Measurements from ENCODE around the gene POLN. TPM values are rescaled to one million over a fixed set of nuclear protein-coding genes. Genes with fewer than 3 reads are reported as not detected.
"Not testable (repeated sequence)": the region's sequence is repeated elsewhere in the genome, so short reads cannot be mapped to it uniquely, and the experiment has no call there.

POLN gene
- total RNA-seq, 2 experiments from 2014 or later = 3.3 to 4.0 TPM

GRCh38 chr4:2168469-2169319 lies 73.2 kb downstream of the POLN start:
- ChIA-PET CTCF (interaction anchor here (1.1 kb wide), 1 partner anchor 20 kb away, joined by 3 read pairs; no protein-coding TSS in a partner anchor), POLR2A (interaction anchor here (0.6 kb wide), 1 partner anchor 73 kb away, joined by 3 read pairs; the partner anchor contains the start of genes HAUS3 and POLN)
- Mint-ChIP-seq H3K4me1 (peaks cover 21% of the 10 kb centered on the region), H3K27me3 (no peaks in the 10 kb centered on the region), H3K9me3 (no peaks in the 10 kb centered on the region), H3K4me3 (no peak overlapping the region), H3K36me3 (ENCODE audit: low read depth) (no peaks in the 10 kb centered on the region), H3K27ac (no peak overlapping the region)
- DNase-seq = no peak

DNA sequence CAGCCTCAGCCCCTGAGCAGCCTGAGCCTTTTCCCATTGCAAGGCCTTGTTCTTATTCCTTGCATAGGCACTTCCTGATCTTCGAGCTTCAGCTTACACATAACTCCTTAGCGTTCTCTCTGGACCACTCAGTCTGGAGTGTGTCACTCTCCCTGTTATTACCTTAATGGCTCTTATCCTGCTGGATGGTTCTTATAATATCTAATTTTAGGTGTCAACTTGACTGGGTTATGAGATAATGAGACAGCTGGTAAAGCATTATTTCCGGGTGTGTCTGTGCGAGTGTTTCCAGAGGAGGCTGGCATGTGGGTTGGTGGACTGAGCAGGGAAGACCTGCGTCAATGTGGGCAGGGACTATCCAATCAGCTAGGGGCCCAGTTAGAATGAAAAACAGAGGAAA lies 75.7 kb downstream of the POLN start:
- H3K9me3 Mint-ChIP-seq = no peaks in the 10 kb centered on the region
- POLR2A ChIA-PET = no interaction called here
- CTCF ChIA-PET = no interaction called here

DNA sequence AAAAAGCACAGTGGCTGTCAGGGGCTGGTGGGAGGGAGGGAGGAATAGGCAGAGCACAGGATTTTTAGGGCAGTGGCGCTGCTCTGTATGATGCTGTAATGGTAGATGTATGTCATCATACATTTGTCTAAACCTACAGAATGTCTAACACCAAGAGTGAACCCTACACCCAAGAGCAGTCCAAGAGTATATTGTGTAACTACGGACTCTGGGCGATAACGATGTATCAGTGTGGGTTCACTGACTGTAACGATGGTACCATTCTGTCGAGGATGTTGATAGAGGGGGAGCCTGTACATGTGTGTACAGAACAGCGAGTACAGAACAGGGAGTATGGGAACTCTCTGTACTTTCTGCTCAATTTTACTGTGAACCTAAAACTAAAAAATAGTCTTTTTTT lies 76.5 kb downstream of the POLN start:
- no peaks in the 10 kb centered on the region for H3K9me3 Mint-ChIP-seq
- POLR2A ChIA-PET = no interaction called here
- CTCF ChIA-PET = no interaction called here
- H3K36me3 Mint-ChIP-seq (ENCODE audit: low read depth) = no peaks in the 10 kb centered on the region
- no peak overlapping the region for H3K27ac Mint-ChIP-seq
- H3K4me3 Mint-ChIP-seq = no peak overlapping the region
- H3K27me3 Mint-ChIP-seq = no peaks in the 10 kb centered on the region
- DNase-seq = no peak
- H3K4me1 Mint-ChIP-seq = no peaks in the 10 kb centered on the region

More for the DNA sequence above, 75.7 kb downstream of the POLN start:
- H3K27me3 Mint-ChIP-seq = no peaks in the 10 kb centered on the region
- H3K4me3 Mint-ChIP-seq = no peak overlapping the region
- H3K36me3 Mint-ChIP-seq (ENCODE audit: low read depth) = no peaks in the 10 kb centered on the region
- no peak for DNase-seq
- no peaks in the 10 kb centered on the region for H3K4me1 Mint-ChIP-seq
- no peak overlapping the region for H3K27ac Mint-ChIP-seq

GRCh38 chr4:2163311-2163821 lies 78.6 kb downstream of the POLN start:
- Mint-ChIP-seq H3K36me3 (ENCODE audit: low read depth) (no peaks in the 10 kb centered on the region), H3K27me3 (no peaks in the 10 kb centered on the region), H3K9me3 (no peaks in the 10 kb centered on the region), H3K27ac (no peak overlapping the region), H3K4me3 (no peak overlapping the region), H3K4me1 (no peaks in the 10 kb centered on the region)
- CTCF ChIA-PET = no interaction called here
- POLR2A ChIA-PET = no interaction called here
- no peak for DNase-seq

- H3K36me3 Mint-ChIP-seq (ENCODE audit: low read depth); H3K27me3 Mint-ChIP-seq; CTCF ChIA-PET; H3K4me3 Mint-ChIP-seq; DNase-seq; H3K27ac Mint-ChIP-seq; H3K4me1 Mint-ChIP-seq; H3K9me3 Mint-ChIP-seq; POLR2A ChIA-PET: not testable (repeated sequence)
Observed at GRCh38 chr4:2161092-2161703, 80.7 kb downstream of the POLN start.

DNA sequence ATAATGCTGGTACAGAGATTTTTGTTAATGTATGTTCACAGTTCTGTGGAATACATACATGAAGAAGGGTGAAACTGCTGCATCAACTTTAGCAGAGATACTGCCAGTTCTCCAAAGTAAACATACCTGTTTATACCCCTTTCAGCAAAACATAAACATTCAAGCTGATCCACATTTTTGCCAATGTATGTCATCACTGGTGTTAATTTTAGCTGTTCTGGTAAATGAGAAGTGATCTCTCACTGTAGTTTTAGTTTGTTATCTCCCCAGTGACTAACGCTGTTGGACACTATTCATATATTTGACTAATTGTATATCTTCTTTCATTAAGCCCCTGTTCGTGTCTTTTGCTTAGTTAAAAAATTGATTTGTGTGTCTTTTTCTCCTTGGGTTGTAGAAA lies 82.0 kb downstream of the POLN start:
- CTCF ChIA-PET = no interaction called here
- H3K36me3 Mint-ChIP-seq (ENCODE audit: low read depth) = no peaks in the 10 kb centered on the region
- DNase-seq = no peak
- no peaks in the 10 kb centered on the region for H3K27me3 Mint-ChIP-seq
- no peaks in the 10 kb centered on the region for H3K9me3 Mint-ChIP-seq
- no peaks in the 10 kb centered on the region for H3K4me1 Mint-ChIP-seq
- POLR2A ChIA-PET = no interaction called here
- H3K4me3 Mint-ChIP-seq = no peak overlapping the region
- H3K27ac Mint-ChIP-seq = no peak overlapping the region

DNA sequence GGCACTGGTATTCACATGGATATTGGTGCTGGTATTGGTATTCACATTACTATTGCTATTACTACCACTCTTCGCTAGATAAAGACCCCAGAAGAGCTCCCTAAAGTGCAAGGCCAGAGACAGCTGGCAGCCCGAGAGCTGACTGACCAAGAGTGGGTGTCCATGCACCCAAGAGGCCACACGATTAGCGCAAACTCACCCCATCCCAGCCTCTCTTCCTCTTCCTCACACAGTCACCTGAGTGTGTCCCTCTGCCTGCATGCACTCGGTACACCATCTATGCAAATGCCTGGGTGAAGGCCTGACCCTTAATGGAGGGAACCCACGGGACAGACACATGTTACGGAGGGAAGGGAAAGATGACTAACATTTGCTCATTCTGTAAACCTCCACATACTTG lies 86.7 kb downstream of the POLN start:
- Mint-ChIP-seq H3K9me3 (no peaks in the 10 kb centered on the region), H3K27me3 (peaks cover 2% of the 10 kb centered on the region), H3K4me1 (no peaks in the 10 kb centered on the region), H3K27ac (no peak overlapping the region), H3K4me3 (no peak overlapping the region), H3K36me3 (ENCODE audit: low read depth) (peaks cover 2% of the 10 kb centered on the region)
- CTCF ChIA-PET = no interaction called here
- POLR2A ChIA-PET = no interaction called here
- no peak for DNase-seq

- no peaks in the 10 kb centered on the region for H3K4me1 Mint-ChIP-seq
- peaks cover 2% of the 10 kb centered on the region for H3K36me3 Mint-ChIP-seq (ENCODE audit: low read depth)
- H3K27me3 Mint-ChIP-seq = peaks cover 2% of the 10 kb centered on the region
- H3K9me3 Mint-ChIP-seq = no peaks in the 10 kb centered on the region
- ChIA-PET POLR2A (no interaction called here), CTCF (interaction anchor here (0.7 kb wide), 1 partner anchor 557 kb away, joined by 3 read pairs; no protein-coding TSS in a partner anchor)
- no peak overlapping the region for H3K27ac Mint-ChIP-seq
- no peak for DNase-seq
- H3K4me3 Mint-ChIP-seq = no peak overlapping the region
Observed at GRCh38 chr4:2154215-2154740, 87.6 kb downstream of the POLN start.

GRCh38 chr4:2151544-2151943 lies 90.4 kb downstream of the POLN start:
- no peaks in the 10 kb centered on the region for H3K9me3 Mint-ChIP-seq
- peaks cover 2% of the 10 kb centered on the region for H3K27me3 Mint-ChIP-seq
- H3K36me3 Mint-ChIP-seq (ENCODE audit: low read depth) = peaks cover 2% of the 10 kb centered on the region
- no peak overlapping the region for H3K27ac Mint-ChIP-seq
- no peak for DNase-seq
- H3K4me3 Mint-ChIP-seq = no peak overlapping the region
- CTCF ChIA-PET = no interaction called here
- POLR2A ChIA-PET = interaction anchor here (1.6 kb wide), 1 partner anchor 21 kb away, joined by 4 read pairs; no protein-coding TSS in a partner anchor
- no peaks in the 10 kb centered on the region for H3K4me1 Mint-ChIP-seq

- Mint-ChIP-seq H3K9me3 (no peaks in the 10 kb centered on the region), H3K4me3 (no peak overlapping the region), H3K36me3 (ENCODE audit: low read depth) (peaks cover 2% of the 10 kb centered on the region), H3K4me1 (no peaks in the 10 kb centered on the region), H3K27ac (no peak overlapping the region), H3K27me3 (peaks cover 2% of the 10 kb centered on the region)
- no peak for DNase-seq
- POLR2A ChIA-PET = interaction anchor here (1.6 kb wide), 1 partner anchor 23 kb away, joined by 4 read pairs; no protein-coding TSS in a partner anchor
- CTCF ChIA-PET = no interaction called here
Observed at GRCh38 chr4:2150076-2150475, 91.8 kb downstream of the POLN start.

DNA sequence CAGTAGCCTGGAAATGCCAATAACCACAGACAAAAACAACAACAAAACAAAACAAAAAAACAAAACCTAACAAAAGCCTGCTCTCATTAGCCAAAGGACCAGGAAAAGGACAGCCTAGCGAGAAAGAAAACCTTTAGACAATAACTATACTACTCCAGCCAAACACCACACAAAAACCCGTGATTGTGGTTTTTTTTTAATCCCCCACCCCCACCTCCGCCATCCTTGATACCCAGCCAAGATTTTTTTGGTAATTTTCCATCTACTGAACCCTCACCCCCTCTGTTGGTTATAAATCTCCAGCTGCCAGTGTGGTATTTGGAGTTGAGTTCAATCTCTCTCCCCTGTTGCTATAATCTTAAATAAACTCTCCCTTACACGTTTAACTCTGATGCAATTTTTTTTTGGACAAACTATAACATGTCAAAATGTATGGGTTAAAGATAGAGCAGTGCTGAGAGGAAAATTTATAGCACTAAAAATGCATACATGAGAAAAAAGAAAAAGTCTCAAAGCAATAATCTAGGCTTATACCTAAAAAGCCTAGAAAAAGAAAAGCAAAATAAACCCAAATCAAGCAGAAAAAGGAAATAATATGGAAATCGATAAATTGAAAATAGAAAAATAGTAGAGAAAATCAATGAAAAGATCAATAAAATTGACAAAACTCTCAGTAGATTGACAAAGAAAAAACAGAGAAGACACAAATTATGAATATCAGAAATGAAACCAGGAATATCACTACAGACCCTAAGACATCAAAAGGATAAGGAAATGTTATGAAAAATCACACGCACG lies 99.1 kb downstream of the POLN start:
- ChIA-PET CTCF (no interaction called here), POLR2A (interaction anchor here (0.7 kb wide), 1 partner anchor 856 kb away, joined by 3 read pairs; no protein-coding TSS in a partner anchor)
- no peak overlapping the region for H3K27ac Mint-ChIP-seq
- no peaks in the 10 kb centered on the region for H3K9me3 Mint-ChIP-seq
- H3K27me3 Mint-ChIP-seq = peaks cover 2% of the 10 kb centered on the region
- peaks cover 5% of the 10 kb centered on the region for H3K4me1 Mint-ChIP-seq
- no peak overlapping the region for H3K4me3 Mint-ChIP-seq
- no peak for DNase-seq
- no peaks in the 10 kb centered on the region for H3K36me3 Mint-ChIP-seq (ENCODE audit: low read depth)

- Mint-ChIP-seq H3K4me1 (peaks cover 5% of the 10 kb centered on the region), H3K4me3 (no peak overlapping the region), H3K9me3 (no peaks in the 10 kb centered on the region), H3K36me3 (ENCODE audit: low read depth) (no peaks in the 10 kb centered on the region), H3K27ac (no peak overlapping the region), H3K27me3 (peaks cover 4% of the 10 kb centered on the region)
- POLR2A ChIA-PET = no interaction called here
- no peak for DNase-seq
- CTCF ChIA-PET = no interaction called here
Observed at GRCh38 chr4:2141762-2142451, 100.0 kb downstream of the POLN start.

Data from activated CD4-positive, alpha-beta memory T cell treated with anti-CD3 and anti-CD28 coated beads, Interleukin-2, amount 10 ng/mL, durations not matched to agents 7 days and 5 days (primary cell).